Hepatocyte (in vitro differentiated cells): Measurements from ENCODE around the gene SNX21.

Experiments
- CTCF ChIP-seq: fragments of 200-600 bp; sonication (generic); IDR thresholded peaks from 2 replicates; pipeline ENCODE4 v1.5.1; 2016; ENCODE audit warnings: antibody characterized with exemption, mild to moderate bottlenecking; ENCODE audit not compliant: poor library complexity
- EZH2phosphoT487 ChIP-seq: fragments of 200-600 bp; sonication (generic); IDR thresholded peaks from one replicate; pipeline ENCODE4 v1.6.1; 2018; ENCODE audit warnings: antibody characterized with exemption, mild to moderate bottlenecking, low read depth, moderate library complexity; ENCODE audit not compliant: unreplicated experiment, severe bottlenecking

GRCh38 chr20:45887346-45887715 lies 53.7 kb downstream of the SNX21 start, which contains the start of gene SPATA25:
- TF ChIP-seq CTCF (no peak), EZH2phosphoT487 (no peak)
